HK-2 (cell line): ENCODE results near the gene PCDHA8.
"Not testable (repeated sequence)": the region's sequence is repeated elsewhere in the genome, so short reads cannot be mapped to it uniquely, and the experiment has no call there.

Source experiments
- DNase-seq: peaks from one replicate; pipeline ENCODE4 v3.0.0-alpha.2; 2018; ENCODE audit not compliant: unreplicated experiment

The PCDHA8 gene

DNA sequence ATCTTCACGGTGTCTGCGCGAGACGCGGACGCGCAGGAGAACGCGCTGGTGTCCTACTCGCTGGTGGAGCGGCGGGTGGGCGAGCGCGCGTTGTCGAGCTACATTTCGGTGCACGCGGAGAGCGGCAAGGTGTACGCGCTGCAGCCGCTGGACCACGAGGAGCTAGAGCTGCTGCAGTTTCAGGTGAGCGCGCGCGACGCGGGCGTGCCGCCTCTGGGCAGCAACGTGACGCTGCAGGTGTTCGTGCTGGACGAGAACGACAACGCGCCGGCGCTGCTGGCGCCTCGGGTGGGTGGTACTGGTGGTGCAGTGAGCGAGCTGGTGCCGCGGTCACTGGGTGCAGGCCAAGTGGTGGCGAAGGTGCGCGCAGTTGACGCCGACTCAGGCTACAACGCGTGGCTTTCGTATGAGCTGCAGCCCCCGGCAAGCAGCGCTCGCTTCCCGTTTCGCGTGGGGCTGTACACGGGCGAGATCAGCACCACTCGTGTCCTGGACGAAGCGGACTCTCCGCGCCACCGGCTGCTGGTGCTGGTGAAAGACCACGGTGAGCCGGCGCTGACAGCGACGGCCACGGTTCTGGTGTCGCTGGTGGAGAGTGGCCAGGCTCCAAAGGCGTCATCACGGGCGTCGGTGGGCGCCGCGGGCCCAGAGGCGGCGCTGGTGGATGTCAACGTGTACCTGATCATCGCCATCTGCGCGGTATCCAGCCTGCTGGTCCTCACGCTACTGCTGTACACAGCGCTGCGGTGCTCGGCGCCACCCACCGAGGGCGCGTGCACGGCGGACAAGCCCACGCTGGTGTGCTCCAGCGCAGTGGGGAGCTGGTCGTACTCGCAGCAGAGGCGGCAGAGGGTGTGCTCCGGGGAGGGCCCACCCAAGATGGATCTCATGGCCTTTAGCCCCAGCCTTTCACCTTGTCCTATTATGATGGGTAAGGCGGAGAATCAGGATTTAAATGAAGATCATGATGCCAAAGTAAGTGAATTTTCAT lies 11.2 kb upstream of the PCDHA8 start:
- not testable (repeated sequence) for DNase-seq

DNA sequence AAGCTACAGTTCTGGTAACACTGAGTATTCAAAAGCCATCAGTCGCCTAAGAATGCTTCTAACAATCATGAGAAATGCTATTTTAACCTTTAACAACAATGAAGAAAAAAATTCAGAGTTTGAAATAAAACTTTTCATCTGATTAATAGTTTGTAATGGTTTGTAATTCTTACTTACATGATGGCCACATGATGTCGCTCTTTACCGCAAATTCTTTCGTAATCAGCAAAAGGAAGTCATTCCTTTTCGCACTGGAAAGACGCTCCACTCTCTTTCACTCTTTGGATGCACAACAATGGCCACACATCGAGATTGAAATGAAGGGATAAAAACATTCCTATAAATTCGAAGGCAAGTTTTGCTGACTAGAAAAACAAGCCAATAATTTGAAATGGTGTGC lies 7.0 kb upstream of the PCDHA8 start, which contains the start of gene PCDHA7:
TSS of gene PCDHA7 (plus strand) at position 277 of the 400 bp plus-strand sequence. CDS start at position 392, 115 bp downstream.
- no peak for DNase-seq

DNA sequence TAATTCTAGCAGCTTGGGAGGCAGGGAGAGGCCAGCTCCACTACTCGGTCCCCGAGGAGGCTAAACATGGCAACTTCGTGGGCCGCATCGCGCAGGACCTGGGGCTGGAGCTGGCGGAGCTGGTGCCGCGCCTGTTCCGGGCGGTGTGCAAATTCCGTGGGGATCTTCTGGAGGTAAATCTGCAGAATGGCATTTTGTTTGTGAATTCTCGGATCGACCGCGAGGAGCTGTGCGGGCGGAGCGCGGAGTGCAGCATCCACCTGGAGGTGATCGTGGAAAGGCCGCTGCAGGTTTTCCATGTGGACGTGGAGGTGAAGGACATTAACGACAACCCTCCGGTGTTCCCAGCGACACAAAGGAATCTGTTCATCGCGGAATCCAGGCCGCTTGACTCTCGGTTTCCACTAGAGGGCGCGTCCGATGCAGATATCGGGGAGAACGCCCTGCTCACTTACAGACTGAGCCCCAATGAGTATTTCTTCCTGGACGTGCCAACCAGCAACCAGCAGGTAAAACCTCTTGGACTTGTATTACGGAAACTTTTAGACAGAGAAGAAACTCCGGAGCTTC lies 6.5 kb upstream of the PCDHA8 start:
- DNase-seq = not testable (repeated sequence)

DNA sequence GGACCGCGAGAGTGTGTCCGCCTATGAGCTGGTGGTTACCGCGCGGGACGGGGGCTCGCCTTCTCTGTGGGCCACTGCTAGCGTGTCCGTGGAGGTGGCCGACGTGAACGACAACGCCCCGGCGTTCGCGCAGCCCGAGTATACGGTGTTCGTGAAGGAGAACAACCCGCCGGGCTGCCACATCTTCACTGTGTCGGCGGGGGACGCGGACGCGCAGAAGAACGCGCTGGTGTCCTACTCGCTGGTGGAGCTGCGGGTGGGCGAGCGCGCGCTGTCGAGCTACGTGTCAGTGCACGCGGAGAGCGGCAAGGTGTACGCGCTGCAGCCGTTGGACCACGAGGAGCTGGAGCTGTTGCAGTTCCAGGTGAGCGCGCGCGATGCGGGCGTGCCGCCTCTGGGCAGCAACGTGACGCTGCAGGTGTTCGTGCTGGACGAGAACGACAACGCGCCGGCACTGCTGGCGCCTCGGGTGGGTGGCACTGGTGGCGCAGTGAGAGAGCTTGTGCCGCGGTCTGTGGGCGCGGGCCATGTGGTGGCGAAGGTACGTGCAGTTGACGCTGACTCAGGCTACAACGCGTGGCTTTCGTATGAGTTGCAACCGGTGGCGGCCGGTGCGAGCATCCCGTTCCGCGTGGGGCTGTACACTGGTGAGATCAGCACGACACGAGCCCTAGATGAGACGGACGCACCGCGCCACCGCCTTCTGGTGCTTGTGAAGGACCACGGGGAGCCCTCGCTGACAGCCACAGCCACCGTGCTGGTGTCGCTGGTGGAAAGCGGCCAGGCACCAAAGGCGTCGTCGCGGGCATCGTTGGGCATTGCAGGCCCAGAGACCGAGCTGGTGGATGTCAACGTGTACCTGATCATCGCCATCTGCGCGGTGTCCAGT lies 5.1 kb upstream of the PCDHA8 start:
- DNase-seq = no peak

DNA sequence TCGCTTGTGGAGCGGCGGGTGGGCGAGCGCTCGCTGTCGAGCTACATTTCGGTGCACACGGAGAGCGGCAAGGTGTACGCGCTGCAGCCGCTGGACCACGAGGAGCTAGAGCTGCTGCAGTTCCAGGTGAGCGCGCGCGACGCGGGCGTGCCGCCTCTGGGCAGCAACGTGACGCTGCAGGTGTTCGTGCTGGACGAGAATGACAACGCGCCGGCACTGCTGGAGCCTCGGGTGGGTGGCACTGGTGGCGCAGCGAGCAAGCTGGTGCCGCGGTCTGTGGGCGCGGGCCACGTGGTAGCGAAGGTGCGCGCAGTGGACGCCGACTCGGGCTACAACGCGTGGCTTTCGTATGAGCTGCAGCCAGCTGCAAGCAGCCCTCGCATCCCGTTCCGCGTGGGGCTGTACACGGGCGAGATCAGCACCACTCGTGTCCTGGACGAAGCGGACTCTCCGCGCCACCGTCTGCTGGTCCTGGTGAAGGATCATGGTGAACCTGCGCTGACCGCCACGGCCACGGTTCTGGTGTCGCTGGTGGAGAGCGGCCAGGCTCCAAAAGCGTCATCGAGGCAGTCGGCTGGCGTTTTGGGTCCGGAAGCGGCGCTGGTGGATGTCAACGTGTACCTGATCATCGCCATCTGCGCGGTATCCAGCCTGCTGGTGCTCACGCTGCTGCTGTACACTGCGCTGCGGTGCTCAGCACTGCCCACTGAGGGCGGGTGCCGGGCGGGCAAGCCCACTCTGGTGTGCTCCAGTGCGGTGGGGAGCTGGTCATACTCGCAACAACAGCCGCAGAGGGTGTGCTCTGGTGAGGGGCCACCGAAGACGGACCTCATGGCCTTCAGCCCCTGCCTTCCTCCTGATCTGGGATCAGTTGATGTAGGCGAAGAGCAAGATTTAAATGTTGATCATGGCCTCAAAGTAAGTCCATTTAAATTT lies 2.1 kb downstream of the PCDHA8 start:
- DNase-seq = no peak

DNA sequence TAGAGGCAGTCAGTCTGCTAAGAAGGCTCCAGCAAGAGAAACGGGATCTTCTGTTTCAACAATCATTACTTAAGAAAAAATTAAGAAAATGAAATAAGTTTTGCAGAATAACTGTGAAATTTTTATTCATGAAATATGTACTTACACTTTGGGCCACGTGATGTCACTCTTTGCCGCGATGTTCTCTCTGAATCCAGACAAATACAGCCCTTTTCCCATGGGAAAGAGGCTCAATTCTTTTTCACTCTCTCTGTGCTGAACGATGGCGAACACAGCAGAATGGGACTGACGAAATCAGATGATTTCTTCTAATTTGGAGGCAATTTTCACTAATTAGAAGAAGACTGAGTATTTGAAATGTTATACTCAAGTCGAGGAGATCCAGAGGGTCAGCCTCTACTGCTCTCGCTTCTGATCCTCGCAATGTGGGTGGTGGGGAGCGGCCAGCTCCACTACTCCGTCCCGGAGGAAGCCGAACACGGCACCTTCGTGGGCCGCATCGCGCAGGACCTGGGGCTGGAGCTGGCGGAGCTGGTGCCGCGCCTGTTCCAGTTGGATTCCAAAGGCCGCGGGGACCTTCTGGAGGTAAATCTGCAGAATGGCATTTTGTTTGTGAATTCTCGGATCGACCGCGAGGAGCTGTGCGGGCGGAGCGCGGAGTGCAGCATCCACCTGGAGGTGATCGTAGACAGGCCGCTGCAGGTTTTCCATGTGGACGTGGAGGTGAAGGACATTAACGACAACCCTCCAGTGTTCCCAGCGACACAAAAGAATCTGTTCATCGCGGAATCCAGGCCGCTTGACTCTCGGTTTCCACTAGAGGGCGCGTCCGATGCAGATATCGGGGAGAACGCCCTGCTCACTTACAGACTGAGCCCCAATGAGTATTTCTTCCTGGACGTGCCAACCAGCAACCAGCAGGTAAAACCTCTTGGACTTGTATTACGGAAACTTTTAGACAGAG lies 7.4 kb downstream of the PCDHA8 start, which contains the start of gene PCDHA9:
TSS of gene PCDHA9 (plus strand) at position 244 of the 964 bp plus-strand sequence. CDS start at position 358, 114 bp downstream.
- DNase-seq = not testable (repeated sequence)

DNA sequence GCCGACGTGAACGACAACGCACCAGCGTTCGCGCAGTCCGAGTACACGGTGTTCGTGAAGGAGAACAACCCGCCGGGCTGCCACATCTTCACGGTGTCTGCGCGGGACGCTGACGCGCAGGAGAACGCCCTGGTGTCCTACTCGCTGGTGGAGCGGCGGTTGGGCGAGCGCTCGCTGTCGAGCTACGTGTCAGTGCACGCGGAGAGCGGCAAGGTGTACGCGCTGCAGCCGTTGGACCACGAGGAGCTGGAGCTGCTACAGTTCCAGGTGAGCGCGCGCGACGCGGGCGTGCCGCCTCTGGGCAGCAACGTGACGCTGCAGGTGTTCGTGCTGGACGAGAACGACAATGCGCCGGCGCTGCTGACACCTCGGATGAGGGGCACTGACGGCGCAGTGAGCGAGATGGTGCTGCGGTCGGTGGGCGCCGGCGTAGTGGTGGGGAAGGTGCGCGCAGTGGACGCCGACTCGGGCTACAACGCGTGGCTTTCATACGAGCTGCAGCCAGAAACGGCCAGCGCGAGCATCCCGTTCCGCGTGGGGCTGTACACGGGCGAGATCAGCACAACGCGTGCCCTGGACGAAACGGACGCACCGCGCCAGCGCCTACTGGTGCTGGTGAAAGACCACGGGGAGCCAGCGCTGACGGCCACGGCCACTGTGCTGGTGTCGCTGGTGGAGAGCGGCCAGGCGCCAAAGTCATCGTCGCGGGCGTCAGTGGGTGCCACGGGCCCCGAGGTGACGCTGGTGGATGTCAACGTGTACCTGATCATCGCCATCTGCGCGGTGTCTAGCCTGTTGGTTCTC lies 9.0 kb downstream of the PCDHA8 start:
- not testable (repeated sequence) for DNase-seq

DNA sequence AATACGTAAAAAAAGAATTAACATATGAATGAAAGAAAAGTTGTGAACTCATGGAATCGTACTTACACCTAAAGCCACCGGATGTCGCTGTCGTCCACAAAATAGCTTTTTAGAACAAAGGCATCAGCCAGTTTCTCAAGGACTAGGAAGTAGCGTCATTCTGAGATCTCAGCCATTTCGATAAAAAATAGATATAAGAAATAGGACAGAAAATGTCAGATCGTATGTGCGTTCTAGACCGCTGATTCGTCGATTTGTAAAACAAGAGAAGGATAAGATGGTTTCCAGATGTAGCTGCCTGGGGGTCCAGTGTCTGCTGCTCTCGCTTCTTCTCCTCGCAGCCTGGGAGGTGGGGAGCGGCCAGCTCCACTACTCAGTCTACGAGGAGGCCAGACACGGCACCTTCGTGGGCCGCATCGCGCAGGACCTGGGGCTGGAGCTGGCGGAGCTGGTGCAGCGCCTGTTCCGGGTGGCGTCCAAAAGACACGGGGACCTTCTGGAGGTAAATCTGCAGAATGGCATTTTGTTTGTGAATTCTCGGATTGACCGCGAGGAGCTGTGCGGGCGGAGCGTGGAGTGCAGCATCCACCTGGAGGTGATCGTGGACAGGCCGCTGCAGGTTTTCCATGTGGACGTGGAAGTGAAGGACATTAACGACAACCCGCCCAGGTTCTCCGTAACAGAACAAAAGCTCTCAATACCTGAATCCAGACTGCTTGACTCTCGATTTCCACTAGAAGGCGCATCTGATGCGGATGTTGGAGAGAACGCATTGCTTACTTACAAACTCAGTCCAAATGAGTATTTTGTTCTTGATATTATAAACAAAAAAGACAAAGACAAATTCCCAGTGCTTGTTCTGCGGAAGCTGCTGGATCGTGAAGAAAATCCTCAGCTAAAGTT lies 15.0 kb downstream of the PCDHA8 start, which contains the start of gene PCDHA10:
TSS of gene PCDHA10 (plus strand) at position 126 of the 903 bp plus-strand sequence. CDS start at position 278, 152 bp downstream.
- no peak for DNase-seq

DNA sequence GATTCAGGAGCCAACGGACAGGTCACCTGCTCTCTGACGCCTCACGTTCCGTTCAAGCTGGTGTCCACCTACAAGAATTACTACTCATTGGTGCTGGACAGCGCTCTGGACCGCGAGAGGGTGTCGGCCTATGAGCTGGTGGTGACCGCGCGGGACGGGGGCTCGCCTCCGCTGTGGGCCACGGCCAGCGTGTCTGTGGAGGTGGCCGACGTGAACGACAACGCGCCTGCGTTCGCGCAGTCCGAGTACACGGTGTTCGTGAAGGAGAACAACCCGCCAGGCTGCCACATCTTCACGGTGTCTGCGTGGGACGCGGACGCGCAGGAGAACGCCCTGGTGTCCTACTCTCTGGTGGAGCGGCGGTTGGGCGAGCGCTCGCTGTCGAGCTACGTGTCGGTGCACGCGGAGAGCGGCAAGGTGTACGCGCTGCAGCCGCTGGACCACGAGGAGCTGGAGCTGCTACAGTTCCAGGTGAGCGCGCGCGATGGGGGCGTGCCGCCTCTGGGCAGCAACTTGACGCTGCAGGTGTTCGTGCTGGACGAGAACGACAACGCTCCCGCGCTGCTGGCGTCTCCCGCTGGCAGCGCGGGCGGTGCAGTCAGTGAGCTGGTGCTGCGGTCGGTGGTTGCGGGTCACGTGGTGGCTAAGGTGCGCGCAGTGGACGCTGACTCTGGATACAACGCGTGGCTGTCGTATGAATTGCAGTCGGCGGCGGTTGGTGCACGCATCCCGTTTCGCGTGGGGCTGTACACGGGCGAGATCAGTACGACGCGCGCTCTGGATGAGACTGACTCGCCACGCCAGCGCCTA lies 16.4 kb downstream of the PCDHA8 start:
- DNase-seq = no peak

DNA sequence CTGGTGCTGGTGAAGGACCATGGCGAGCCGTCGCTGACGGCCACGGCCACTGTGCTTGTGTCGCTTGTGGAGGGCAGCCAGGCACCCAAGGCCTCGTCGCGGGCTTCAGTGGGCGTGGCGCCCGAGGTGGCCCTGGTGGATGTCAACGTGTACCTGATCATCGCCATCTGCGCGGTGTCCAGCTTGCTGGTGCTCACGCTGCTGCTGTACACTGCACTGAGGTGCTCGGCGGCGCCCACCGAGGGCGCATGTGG lies 16.9 kb downstream of the PCDHA8 start:
- no peak for DNase-seq

DNA sequence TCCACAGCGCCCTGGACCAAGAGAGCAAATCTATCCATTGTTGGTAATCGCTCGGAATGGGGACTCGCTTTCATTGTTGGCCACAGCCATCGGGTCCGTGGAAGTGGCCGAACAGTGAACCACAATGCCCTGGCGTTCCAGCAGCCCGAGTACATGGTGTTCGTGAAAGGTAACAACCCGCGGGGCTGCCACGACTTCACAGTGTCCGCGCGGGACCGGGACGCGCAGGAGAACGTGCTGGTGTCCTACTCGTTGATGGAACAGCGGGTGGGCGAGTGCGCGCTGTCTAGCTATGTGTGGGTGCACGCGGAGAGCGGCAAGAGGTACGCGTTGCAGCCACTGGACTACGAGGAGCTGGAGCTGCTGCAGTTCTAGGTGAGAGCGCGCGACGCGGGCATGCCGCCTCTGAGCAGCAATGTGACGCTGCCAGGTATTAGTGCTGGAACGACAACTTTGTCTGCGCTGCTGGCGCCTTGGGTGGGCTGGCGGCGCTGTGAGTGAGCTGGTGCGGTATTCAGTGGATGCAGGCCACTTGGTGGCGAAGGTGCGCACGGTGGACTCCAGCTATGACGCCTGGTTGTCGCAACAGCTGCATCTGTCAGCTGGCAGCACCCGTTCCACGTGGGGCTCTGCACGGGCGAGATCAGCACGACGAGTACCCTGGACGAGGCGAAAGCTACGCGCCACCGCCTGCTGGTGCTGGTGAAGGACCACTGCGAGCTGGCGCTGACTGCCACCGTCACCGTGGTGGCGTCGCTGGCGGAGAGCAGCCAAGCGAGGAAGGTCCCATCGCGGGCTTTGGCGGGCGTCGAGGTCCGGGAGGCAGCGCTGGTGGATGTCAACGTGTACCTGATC lies 21.7 kb downstream of the PCDHA8 start:
- DNase-seq = no peak

DNA sequence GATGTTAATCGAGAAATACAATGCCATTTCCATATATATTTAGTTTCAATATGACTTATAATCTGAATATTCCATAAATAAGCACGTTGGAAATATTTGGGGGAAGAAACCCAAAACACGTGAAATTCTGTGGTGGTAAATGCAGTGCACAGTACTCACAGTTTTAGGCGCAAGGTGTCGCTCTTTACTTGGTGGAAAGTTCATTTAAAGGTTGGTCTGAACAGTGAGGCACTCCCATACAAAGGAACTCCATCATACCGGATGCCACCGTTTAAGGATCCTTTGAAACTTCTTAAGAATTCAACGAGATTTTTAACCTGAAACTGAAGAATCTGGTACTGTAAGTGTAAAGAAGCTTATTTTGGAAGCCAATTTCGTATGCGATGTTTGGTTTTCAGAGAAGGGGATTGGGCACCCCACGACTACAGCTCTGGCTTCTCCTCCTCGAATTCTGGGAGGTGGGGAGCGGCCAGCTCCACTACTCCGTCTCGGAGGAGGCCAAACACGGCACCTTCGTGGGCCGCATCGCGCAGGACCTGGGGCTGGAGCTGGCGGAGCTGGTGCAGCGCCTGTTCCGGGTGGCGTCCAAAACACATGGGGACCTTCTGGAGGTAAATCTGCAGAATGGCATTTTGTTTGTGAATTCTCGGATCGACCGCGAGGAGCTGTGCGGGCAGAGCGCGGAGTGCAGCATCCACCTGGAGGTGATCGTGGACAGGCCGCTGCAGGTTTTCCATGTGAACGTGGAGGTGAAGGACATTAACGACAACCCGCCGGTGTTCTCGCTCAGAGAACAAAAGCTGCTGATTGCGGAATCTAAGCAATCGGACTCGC lies 28.0 kb downstream of the PCDHA8 start, which contains the start of gene PCDHA11:
TSS of gene PCDHA11 (plus strand) at position 237 of the 834 bp plus-strand sequence. CDS start at position 384, 147 bp downstream.
- DNase-seq = no peak

DNA sequence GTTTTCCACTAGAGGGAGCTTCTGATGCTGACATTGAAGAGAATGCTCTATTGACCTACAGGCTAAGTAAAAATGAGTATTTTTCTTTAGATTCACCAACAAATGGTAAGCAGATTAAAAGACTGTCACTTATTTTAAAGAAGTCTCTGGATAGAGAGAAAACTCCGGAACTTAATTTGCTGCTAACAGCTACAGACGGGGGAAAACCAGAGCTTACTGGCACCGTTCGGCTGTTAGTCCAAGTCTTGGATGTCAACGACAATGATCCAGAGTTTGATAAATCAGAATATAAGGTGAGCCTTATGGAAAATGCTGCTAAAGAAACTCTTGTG lies 28.5 kb downstream of the PCDHA8 start:
- DNase-seq = no peak

DNA sequence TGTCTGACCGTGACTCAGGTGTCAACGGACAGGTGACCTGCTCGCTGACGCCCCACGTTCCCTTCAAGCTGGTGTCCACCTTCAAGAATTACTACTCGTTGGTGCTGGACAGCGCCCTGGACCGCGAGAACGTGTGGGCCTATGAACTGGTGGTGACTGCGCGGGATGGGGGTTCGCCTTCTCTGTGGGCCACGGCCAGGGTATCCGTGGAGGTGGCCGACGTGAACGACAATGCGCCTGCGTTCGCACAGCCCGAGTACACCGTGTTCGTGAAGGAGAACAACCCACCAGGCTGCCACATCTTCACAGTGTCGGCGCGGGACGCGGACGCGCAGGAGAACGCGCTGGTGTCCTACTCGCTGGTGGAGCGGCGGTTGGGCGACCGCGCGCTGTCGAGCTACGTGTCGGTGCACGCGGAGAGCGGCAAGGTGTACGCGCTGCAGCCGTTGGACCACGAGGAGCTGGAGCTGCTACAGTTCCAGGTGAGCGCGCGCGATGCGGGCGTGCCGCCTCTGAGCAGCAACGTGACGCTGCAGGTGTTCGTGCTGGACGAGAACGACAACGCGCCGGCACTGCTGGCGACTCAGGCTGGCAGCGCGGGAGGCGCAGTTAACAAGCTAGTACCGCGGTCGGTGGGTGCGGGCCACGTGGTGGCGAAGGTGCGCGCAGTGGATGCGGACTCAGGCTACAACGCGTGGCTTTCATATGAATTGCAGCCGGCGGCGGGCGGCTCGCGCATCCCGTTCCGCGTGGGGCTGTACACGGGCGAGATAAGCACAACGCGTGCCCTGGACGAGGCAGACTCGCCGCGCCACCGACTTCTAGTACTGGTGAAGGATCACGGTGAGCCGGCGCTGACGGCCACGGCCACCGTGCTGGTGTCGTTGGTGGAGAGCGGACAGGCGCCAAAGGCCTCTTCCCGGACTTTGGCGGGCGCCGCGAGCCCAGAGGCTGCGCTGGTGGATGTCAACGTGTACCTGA lies 29.5 kb downstream of the PCDHA8 start:
- no peak for DNase-seq
